ENCODE data around the gene VMAC. TPM values are rescaled to one million over a fixed set of nuclear protein-coding genes. Genes with fewer than 3 reads are reported as not detected.
A peak's percentile ranks its signal among the peaks of the same experiment; 100 is the strongest.
"Not testable (repeated sequence)": the region's sequence is repeated elsewhere in the genome, so short reads cannot be mapped to it uniquely, and the experiment has no call there.

The VMAC gene
- 1.9 and 3.2 TPM in 2 replicates for total RNA-seq (2014; rRNA removed; shearing (Covaris generic))

- Histone ChIP-seq H3K4me3 (peak within 1 kb of the TSS; percentile 83), H3K36me3 (peaks cover 25% of the 10 kb centered on the region), H3K4me1 (replicated peaks) (peaks cover 12% of the 10 kb centered on the region), H3K27me3 (replicated peaks) (no peaks in the 10 kb centered on the region), H3K9me3 (replicated peaks) (0 out of 2 replicates have a peak, but pooled peaks cover 2% of the 10 kb centered on the region), H3K27ac (peak within 1 kb of the TSS; percentile 85)
- peak; percentile 100 for DNase-seq (ENCODE audit: low read depth in 1 of 2, low spot score in 2 of 2)
Observed at GRCh38 chr19:5904352-5905113, at the start of gene VMAC. Gene VMAC, plus strand, starts transcription at chr19:5904872. Its CDS starts 19 bp downstream, at chr19:5904891.

DNA sequence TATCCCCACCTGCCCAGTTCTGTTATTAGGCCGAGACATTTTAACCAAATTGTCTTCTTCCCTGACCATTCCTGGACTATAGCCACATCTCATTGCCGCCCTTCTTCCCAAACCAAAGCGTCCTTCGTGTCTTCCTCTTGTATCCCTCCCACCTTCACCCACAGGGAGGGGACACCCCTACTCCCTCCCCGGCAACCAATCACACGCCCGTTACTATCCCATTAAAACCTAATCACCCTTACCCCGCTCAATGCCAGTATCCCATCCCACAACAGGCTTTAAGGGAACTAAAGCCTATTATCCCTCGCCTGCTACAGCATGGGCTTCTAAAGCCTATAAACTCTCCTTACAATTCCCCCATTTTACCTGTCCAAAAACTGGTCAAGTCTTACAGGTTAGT lies 49.5 kb upstream of the VMAC start:
- H3K4me1 ChIP-seq (replicated peaks); H3K27ac ChIP-seq; H3K9me3 ChIP-seq (replicated peaks); H3K27me3 ChIP-seq (replicated peaks); H3K36me3 ChIP-seq; DNase-seq (ENCODE audit: low read depth in 1 of 2, low spot score in 2 of 2); H3K4me3 ChIP-seq: not testable (repeated sequence)

- H3K4me3 ChIP-seq: no peak overlapping the region
- no peak for DNase-seq (ENCODE audit: low read depth in 1 of 2, low spot score in 2 of 2)
- no peaks in the 10 kb centered on the region for H3K9me3 ChIP-seq (replicated peaks)
- H3K36me3 ChIP-seq: no peaks in the 10 kb centered on the region
- H3K4me1 ChIP-seq (replicated peaks): no peaks in the 10 kb centered on the region
- no peaks in the 10 kb centered on the region for H3K27me3 ChIP-seq (replicated peaks)
- H3K27ac ChIP-seq: no peak overlapping the region
Observed at GRCh38 chr19:5857203-5858081, 47.2 kb upstream of the VMAC start.

DNA sequence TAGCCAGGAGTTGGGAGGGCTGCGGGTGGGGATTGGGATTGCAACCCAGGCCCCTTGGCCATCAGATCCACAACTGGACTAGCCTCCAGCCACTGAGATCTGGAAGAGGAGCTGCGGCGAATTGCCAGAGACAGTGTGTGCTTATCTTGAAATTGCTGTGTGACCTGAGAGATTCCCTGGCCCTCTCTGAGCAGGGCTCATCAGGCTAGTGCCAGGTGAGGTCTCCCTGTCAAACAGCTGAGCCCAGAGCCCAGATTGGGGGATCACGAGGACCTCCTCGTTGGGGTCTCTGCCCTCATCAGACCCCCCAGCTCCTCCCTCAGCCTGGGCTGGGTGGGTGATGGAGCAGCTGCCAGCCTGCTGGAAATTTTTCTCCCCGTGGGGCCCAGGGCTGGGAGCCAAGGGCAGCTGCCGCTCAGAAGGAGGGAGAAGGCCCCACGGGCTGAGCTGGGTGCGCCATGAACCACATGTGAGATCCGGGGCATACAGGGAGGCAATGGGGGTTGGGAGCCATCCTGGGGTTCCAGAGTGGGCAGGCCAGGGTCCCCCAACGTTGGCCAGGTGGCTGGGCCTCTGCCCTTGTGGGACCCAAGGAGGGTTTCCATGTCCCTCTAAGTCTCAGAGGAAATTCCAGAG lies 41.5 kb upstream of the VMAC start:
- no peaks in the 10 kb centered on the region for H3K4me1 ChIP-seq (replicated peaks)
- H3K4me3 ChIP-seq: no peak overlapping the region
- H3K9me3 ChIP-seq (replicated peaks): no peaks in the 10 kb centered on the region
- H3K27ac ChIP-seq: no peak overlapping the region
- no peaks in the 10 kb centered on the region for H3K27me3 ChIP-seq (replicated peaks)
- no peak for DNase-seq (ENCODE audit: low read depth in 1 of 2, low spot score in 2 of 2)
- no peaks in the 10 kb centered on the region for H3K36me3 ChIP-seq

GRCh38 chr19:5864013-5864720 lies 40.5 kb upstream of the VMAC start:
- no peak for DNase-seq (ENCODE audit: low read depth in 1 of 2, low spot score in 2 of 2)
- no peaks in the 10 kb centered on the region for H3K27me3 ChIP-seq (replicated peaks)
- H3K4me3 ChIP-seq: no peak overlapping the region
- H3K36me3 ChIP-seq: no peaks in the 10 kb centered on the region
- H3K27ac ChIP-seq: no peak overlapping the region
- no peaks in the 10 kb centered on the region for H3K4me1 ChIP-seq (replicated peaks)
- no peaks in the 10 kb centered on the region for H3K9me3 ChIP-seq (replicated peaks)

GRCh38 chr19:5864725-5865486 lies 39.8 kb upstream of the VMAC start:
- no peaks in the 10 kb centered on the region for H3K9me3 ChIP-seq (replicated peaks)
- H3K27me3 ChIP-seq (replicated peaks): no peaks in the 10 kb centered on the region
- no peak overlapping the region for H3K27ac ChIP-seq
- H3K4me3 ChIP-seq: no peak overlapping the region
- no peak for DNase-seq (ENCODE audit: low read depth in 1 of 2, low spot score in 2 of 2)
- no peaks in the 10 kb centered on the region for H3K4me1 ChIP-seq (replicated peaks)
- H3K36me3 ChIP-seq: no peaks in the 10 kb centered on the region

DNA sequence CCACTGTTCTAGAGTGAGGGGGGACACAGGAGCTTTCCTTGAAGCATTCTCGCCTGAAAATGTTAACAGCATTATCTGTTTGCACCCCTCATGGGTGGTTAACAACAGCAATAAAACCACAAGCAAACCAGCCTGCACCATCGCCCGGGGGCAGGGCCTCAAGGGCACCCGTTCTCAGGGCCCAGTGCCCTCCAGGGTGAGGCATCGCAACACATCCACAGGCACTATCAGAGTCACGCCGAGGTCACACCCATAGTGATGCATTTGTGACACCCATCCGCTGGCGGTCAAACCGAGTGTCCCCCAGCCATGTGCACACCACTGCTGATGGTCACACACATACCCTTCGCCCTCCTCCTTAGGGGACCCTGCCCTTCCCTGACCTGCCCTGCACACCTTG lies 38.9 kb upstream of the VMAC start:
- DNase-seq (ENCODE audit: low read depth in 1 of 2, low spot score in 2 of 2): no peak
- H3K9me3 ChIP-seq (replicated peaks): no peaks in the 10 kb centered on the region
- H3K4me1 ChIP-seq (replicated peaks): peaks cover 6% of the 10 kb centered on the region; the same call in 1 of the 2 replicates
- H3K36me3 ChIP-seq: no peaks in the 10 kb centered on the region
- no peaks in the 10 kb centered on the region for H3K27me3 ChIP-seq (replicated peaks)
- no peak overlapping the region for H3K4me3 ChIP-seq
- H3K27ac ChIP-seq: no peak overlapping the region

GRCh38 chr19:5867201-5868136 lies 37.2 kb upstream of the VMAC start:
- H3K4me3 ChIP-seq: no peak overlapping the region
- H3K27ac ChIP-seq: no peak overlapping the region
- H3K36me3 ChIP-seq: no peaks in the 10 kb centered on the region
- DNase-seq (ENCODE audit: low read depth in 1 of 2, low spot score in 2 of 2): no peak
- H3K27me3 ChIP-seq (replicated peaks): no peaks in the 10 kb centered on the region
- no peaks in the 10 kb centered on the region for H3K9me3 ChIP-seq (replicated peaks)
- peaks cover 10% of the 10 kb centered on the region; the same call in 1 of the 2 replicates for H3K4me1 ChIP-seq (replicated peaks)

DNA sequence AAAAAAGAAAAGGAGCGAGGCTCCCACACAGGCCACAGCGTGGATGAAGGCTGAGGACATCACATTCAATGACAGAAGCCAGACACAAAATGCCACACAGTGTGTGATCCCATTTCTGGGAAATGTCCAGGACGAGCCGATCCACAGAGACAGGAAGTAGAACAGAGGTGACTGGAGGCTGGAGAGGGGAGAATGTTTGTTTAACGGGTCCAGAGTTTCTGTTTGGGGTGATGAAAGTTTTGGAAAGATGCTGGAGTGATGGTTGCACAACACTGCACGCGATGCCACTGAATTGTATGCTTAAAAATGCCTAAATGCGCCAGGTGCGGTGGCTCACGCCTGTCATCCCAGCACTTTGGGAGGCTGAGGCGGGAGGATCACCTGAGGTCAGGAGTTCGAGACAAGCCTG lies 33.7 kb upstream of the VMAC start:
- Histone ChIP-seq H3K4me1 (replicated peaks) (peaks cover 29% of the 10 kb centered on the region), H3K27me3 (replicated peaks) (no peaks in the 10 kb centered on the region), H3K9me3 (replicated peaks) (peaks cover 4% of the 10 kb centered on the region), H3K36me3 (no peaks in the 10 kb centered on the region), H3K27ac (no peak overlapping the region), H3K4me3 (no peak overlapping the region)
- peak in 1 of 2 experiments; percentile 40 for DNase-seq (ENCODE audit: low read depth in 1 of 2, low spot score in 2 of 2)

DNA sequence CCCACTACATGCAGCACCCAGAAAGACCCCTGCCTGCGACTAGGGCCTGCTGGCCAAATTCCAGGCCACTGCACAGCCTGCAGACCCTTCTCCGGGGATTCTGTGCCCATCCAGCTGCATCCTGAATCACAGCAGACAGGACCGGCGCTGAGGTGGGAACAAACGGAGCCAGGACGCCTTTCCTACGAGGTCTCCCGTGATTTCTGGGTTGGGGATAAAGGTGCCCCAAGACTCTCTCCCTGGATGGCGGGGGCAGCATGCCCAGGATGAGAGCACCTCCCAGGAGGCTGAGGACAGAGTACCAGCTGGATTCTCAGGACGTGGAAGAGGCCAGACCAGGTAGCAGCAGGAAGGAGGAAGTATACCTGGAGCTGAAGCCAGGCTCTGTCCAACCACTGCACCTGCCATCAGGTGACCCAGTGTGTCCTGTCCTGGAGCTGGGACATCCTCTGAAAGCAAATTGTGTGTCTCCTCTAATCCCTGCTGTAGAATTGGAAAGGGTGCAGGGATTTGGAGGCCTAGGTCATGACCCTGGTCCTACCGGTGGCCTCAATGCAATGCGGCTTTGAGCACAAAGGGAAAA lies 31.0 kb upstream of the VMAC start:
- no peaks in the 10 kb centered on the region for H3K36me3 ChIP-seq
- DNase-seq (ENCODE audit: low read depth in 1 of 2, low spot score in 2 of 2): peak in 1 of 2 experiments; percentile 33
- peaks cover 39% of the 10 kb centered on the region for H3K4me1 ChIP-seq (replicated peaks)
- H3K9me3 ChIP-seq (replicated peaks): peaks cover 4% of the 10 kb centered on the region
- H3K27me3 ChIP-seq (replicated peaks): no peaks in the 10 kb centered on the region
- H3K4me3 ChIP-seq: no peak overlapping the region
- no peak overlapping the region for H3K27ac ChIP-seq

GRCh38 chr19:5874496-5874895 lies 30.2 kb upstream of the VMAC start:
- H3K36me3 ChIP-seq; H3K27ac ChIP-seq; H3K27me3 ChIP-seq (replicated peaks); H3K9me3 ChIP-seq (replicated peaks); H3K4me3 ChIP-seq: not testable (repeated sequence)
- DNase-seq (ENCODE audit: low read depth in 1 of 2, low spot score in 2 of 2): peak; percentile 62 to 77
- peaks cover 47% of the 10 kb centered on the region for H3K4me1 ChIP-seq (replicated peaks)

- peak in 1 of 2 experiments; percentile 39 for DNase-seq (ENCODE audit: low read depth in 1 of 2, low spot score in 2 of 2)
- Histone ChIP-seq H3K27ac (no peak overlapping the region), H3K4me1 (replicated peaks) (peaks cover 61% of the 10 kb centered on the region), H3K4me3 (no peak overlapping the region), H3K27me3 (replicated peaks) (no peaks in the 10 kb centered on the region), H3K36me3 (no peaks in the 10 kb centered on the region), H3K9me3 (replicated peaks) (peaks cover 4% of the 10 kb centered on the region)
Observed at GRCh38 chr19:5877427-5877826, 27.2 kb upstream of the VMAC start.
